ENCODE data around the gene ABCB1.
"Not testable (repeated sequence)": the region's sequence is repeated elsewhere in the genome, so short reads cannot be mapped to it uniquely, and the experiment has no call there.

ABCB1 gene

DNA sequence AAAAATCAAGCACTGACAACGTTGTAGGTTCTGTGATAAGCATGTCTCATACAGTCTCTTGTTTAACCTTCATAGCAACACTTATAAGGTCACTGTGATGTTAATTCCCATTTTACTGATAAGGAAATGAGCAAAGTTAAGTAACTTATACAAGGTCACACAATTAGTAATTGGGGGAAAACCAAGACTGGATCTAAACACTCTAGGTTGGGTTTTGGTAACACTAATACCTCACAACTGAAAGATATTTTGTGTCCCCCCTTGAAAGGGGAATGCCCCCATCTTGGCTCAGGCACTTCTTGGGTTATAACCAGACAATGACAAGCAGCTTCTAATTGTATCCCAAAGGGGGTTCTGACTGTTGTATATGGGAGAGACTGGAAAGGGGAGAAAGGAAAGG lies 89.2 kb downstream of the ABCB1 start:
- no peak for FAIRE-seq

GRCh38 chr7:87510411-87510875 lies 90.2 kb downstream of the ABCB1 start:
- FAIRE-seq, result no peak

GRCh38 chr7:87507446-87507845 lies 93.2 kb downstream of the ABCB1 start:
- FAIRE-seq, result no peak

DNA sequence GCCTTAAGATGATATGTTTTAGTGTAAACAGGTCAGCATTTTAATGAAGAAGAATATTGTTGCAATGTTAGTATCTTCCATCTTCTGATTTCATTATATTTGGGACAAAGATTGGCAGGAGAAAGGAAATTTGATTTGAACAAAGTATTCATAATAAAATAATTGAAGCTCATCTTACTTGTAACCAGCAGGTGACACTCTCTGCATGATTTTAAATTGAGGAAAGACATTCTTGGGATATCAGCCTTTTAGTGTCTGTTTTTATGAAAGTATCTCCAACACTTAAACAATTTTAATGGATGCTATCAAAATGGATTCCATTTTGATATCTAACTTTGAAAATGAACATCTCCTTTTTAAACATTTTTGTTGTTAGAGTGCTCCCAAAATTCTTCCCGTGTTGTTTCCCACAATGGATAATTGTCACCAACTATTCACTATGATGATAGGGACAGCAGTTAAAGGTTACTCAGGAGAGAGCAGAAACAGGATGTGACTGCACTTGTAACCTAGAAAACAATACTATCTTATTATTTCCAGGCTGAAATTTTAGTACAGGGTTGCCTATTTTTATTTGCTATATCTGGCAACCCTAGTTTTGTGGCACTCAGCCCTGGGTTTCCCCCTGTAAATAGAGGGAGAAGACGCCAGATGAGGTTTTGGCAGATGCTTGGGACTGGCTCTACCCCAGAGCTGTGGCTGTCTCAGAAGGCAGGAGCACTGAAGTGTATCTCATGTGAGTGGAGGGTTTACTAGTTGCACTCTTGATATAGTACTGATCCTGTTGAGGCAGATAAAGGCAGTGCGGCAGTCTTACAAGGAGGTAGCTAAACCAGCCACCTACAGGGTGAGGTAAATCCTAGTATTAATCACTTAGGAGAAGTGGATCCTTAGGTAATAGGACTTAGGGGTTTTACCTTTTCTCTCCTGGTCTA lies 94.2 kb downstream of the ABCB1 start:
- no peak for FAIRE-seq

DNA sequence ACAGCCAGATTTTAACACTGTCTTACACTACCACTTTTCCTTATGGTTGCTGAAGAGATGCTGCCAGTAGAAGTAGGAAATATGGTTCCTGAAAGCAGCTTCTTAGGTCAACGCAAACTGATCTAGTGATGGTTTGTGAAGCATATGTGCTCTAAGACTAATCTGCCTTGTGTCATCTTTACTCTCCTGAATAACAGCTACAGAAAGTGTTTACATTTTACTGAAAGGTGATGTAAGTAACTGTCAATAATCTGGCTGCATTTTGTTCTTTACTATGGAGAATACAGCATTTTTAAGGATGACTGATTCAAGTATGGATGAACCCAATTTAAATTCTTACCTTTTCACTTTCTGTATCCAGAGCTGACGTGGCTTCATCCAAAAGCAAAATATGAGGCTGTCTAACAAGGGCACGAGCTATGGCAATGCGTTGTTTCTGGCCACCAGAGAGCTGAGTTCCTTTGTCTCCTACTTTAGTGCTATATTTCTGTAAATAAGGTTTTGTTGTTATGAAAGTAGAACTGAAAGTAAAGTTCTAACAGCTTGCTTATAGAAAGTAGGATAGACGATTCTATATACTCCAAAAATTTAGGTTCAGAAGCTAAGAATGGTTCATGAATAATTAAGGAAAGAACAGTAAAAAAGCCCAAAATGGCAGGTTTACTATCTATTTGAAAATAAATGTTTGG lies 95.0 kb downstream of the ABCB1 start:
- FAIRE-seq, result no peak

GRCh38 chr7:87505122-87505521 lies 95.6 kb downstream of the ABCB1 start:
- FAIRE-seq, result no peak

- no peak for FAIRE-seq
Observed at GRCh38 chr7:87499494-87499893, 101.2 kb downstream of the ABCB1 start.

DNA sequence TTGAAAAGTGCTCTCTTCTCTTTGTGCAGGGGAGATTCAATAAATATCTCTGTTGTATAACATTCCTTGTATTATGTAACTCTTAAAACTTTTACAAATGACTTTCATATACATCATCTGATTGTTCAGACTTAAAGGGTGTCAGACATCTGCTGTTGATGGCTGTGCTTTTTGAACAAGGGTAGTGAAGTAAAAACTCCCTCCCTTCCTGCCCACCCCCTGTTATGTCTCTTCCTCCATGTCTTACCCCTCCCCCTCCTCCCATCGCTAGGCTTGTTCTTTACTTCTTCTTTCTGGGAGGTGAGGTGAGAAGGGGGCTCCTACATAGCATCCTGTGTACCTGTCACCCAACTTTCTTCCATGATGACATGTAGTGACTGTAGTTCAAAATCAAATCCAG lies 101.8 kb downstream of the ABCB1 start:
- no peak for FAIRE-seq

DNA sequence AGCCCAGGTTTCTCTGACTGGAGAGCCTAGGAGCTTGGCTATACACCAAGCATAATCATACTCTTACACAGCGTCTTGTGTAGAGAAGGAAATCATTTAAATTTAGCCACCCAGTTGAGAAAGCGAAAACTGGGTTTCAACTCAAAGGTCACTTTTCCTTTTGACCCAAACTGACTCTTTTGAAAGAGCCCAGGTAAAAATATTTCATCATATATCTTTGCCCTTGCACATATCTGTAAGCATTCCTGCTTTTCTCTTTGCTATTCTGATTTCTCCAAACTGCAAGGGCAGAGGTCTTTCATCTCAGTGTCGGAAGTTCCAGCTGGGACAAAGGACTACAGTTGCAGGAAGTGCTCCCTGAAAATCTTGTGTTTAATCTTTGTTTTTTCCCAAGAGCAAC lies 103.2 kb downstream of the ABCB1 start:
- FAIRE-seq, result no peak

DNA sequence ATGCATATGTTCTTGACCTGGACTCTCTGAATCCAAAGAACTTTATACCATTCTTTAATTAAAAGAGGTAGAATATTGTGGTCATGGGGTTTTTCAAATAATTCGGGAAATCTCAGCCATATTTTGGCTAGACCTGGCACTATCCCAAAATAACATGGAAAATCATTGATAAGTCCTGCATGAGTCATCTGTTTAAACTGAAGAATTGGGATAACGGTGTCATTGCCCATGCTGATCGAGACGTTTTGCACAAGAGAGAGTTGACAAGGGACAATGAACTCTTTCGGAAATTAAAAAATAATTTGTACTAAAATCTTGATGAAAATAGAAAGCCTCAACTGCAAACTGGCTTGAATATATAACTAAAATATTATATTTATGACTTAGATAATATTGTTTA lies 105.3 kb downstream of the ABCB1 start:
- no peak for FAIRE-seq

GRCh38 chr7:87494454-87494853 lies 106.2 kb downstream of the ABCB1 start:
- no peak for FAIRE-seq

- no peak for FAIRE-seq
Observed at GRCh38 chr7:87483131-87483530, 117.6 kb downstream of the ABCB1 start.

- FAIRE-seq, result no peak
Observed at GRCh38 chr7:87482115-87482514, 118.6 kb downstream of the ABCB1 start.

- FAIRE-seq, result no peak
Observed at GRCh38 chr7:87480386-87480785, 120.3 kb downstream of the ABCB1 start.

DNA sequence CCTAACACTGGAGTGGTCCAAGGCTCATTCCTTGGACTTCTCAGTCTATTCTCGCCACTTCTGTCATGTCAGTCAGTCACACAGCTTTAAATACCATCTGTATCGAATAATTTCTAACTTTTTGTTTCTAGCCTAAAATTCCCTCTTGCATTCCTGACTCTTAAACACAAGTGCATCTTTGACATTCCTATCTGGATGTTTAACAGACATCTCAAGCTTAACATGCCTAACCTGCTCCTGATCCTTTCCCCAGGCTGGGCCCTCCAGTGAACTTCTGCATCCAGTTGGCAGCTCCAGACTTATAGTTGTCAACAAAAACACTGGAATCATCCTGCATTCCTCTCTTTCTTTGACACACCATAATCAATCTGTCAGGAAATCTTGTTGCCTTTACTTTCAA lies 120.7 kb downstream of the ABCB1 start:
- no peak for FAIRE-seq

GRCh38 chr7:87476179-87476557 lies 124.5 kb downstream of the ABCB1 start:
- FAIRE-seq, result no peak

DNA sequence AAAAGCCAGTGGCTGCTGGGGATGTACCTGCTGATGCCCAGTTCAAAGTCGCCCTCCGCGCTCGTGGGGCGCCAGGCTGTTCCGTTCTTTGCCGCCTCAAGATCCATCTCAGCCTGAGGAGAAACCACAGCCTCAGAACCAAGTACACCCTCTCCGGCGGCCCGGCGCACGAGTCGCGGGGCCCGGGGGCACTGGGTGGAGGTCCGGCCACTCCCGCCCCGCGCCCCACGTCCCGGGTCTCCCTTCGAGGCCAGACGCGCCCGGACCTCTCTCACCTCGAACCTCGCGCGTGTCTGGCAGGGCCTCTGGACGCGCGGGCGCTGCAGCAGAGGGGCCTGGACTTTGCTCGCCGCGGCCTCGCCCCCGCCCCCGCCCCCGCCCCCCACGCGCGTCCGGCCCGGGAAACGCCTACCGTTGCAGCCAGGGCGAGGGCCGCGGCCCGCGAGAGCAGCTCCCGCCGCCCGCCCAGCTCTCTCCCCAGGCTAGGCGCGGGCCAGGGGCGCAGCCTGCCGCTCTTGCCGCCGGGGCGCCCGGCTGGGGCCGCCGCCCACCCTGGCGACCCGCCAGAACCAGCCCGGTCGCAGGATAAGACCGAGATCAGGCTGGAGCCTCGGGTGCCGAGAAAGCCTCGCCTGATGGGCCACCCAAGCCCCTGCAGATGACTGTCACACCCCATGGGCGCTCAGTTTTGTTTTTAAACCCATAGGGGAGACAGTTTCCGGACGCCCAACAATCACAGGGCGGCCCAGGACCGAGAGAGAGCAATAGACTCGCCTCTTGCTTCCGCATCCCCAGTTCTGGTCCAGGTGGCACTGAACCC lies 125.1 kb downstream of the ABCB1 start, which contains the start of gene ABCB4:
ABCB4 (minus strand) TSS at position 322 of the 820 bp plus-strand sequence; CDS start at position 107, 215 bp downstream.
- FAIRE-seq, result no peak

- no peak for FAIRE-seq
Observed at GRCh38 chr7:87474533-87475358, 125.9 kb downstream of the ABCB1 start.

- no peak for FAIRE-seq
Observed at GRCh38 chr7:87473986-87474385, 126.7 kb downstream of the ABCB1 start.

DNA sequence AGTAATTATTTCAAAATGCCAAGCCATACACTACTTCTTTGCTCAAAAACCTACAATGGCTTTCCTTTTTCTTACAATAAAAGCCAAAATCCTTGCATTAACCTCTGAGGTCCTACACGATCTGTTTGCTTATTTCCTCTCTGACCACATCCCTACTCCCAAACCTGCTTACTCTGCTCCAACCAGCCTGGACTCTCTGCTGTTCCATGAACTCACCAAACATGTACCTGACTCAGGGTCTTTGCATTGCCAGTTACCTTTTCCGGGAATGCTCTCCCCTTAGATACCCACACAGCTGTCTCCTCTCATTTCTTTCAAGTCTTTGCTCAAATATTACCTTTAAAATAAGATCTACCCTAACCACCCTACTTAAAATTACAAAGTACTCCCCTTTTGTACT lies 127.5 kb downstream of the ABCB1 start:
- FAIRE-seq, result no peak

DNA sequence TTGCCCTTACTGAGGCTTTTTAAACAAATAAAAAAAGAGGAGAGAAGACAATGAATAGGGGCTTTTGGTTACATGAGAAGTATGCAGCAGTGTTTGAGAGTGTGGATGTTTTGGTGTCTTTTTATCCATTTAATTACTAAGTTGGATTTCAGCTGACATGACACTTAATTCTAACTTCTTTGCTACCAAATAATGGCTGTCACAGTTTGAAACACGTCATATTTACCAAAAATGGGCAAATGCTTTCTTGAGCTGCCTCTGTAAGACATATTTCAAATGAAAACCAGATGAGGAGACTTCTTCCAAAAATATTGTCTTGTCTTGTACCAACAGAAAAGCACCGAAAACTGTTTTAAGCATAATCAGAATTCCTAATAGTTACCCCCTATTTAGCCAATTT lies 129.2 kb downstream of the ABCB1 start:
- no peak for FAIRE-seq

DNA sequence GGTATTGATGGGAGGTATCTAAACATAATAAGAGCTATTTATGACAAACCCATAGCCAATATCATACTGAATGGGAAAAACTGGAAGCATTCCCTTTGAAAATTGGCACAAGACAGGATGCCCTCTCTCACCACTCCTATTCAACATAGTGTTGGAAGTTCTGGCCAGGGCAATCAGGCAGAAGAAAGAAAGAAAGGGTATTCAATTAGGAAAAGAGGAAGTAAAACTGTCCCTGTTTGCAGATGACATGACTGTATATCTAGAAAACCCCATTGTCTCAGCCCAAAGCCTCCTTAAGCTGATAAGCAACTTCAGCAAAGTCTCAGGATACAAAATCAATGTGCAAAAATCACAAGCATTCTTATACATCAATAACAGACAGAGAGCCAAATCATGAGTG lies 131.5 kb downstream of the ABCB1 start:
- not testable (repeated sequence) for FAIRE-seq
